Transverse colon (tissue), 4 donors: ENCODE data around the gene STX12. TPM values are rescaled to one million over a fixed set of nuclear protein-coding genes. Genes with fewer than 3 reads are reported as not detected.
A peak's percentile ranks its signal among the peaks of the same experiment; 100 is the strongest.

Experiments used
- DNase-seq: peaks from one replicate; pipeline ENCODE4 v3.0.0-alpha.2; 2019
- H3K27ac ChIP-seq, 4 donors: fragments of 200-600 bp; sonication (generic); 2 replicates each; pipeline ENCODE4 v1.5.1; 2016 to 2018; ENCODE audit warnings: inconsistent platforms in 4 of 4
- H3K27me3 ChIP-seq: fragments of 200-600 bp; sonication (generic); 2 replicates; pipeline ENCODE4 v1.5.1; 2017; ENCODE audit warnings: inconsistent platforms
- H3K36me3 ChIP-seq, 4 donors: fragments of 200-600 bp; sonication (generic); 2 replicates each; pipeline ENCODE4 v1.5.1; 2017 to 2019; ENCODE audit warnings: inconsistent platforms in 4 of 4
- H3K4me1 ChIP-seq, 4 donors: fragments of 200-600 bp; sonication (generic); 2 replicates each; pipeline ENCODE4 v1.5.1; 2017 to 2020; ENCODE audit warnings: inconsistent platforms in 4 of 4
- H3K4me3 ChIP-seq, 4 donors: fragments of 200-600 bp; sonication (generic); 1 replicate in 1 of 4; 2 replicates in 3 of 4; pipeline versions ENCODE4 v1.5.1 to v1.6.1; 2017 to 2019; ENCODE audit warnings: inconsistent platforms in 4 of 4
- H3K9me3 ChIP-seq, 2 donors: fragments of 200-600 bp; sonication (generic); 2 replicates each; pipeline ENCODE4 v1.5.1; 2017 to 2019; ENCODE audit warnings: inconsistent platforms in 2 of 2
- EP300 ChIP-seq: sonication (generic); formaldehyde crosslinking; IDR thresholded peaks from one replicate; pipeline ENCODE4 v1.6.1; 2017; ENCODE audit warnings: antibody characterized with exemption, low read depth
- POLR2A ChIP-seq: fragments of 450-650 bp; IDR thresholded peaks from one replicate; pipeline ENCODE4 v1.6.1; 2016; ENCODE audit warnings: antibody characterized with exemption, mild to moderate bottlenecking, moderate library complexity
- POLR2AphosphoS5 ChIP-seq, 3 donors: sonication (generic); formaldehyde crosslinking; IDR thresholded peaks; one replicate each; pipeline ENCODE4 v1.6.1; 2016; ENCODE audit warnings: antibody characterized with exemption in 3 of 3
- WGBS, 2 donors: methylation state at CpG; one replicate each; pipeline ENCODE4 v1.1.5; 2018; ENCODE audit warnings: low coverage in 1 of 2; 5-methylcytosine and 5-hydroxymethylcytosine counted together
- in situ Hi-C, 4 donors: fragments of 200-750 bp; cut with MboI; loops; one replicate each; pipeline versions ENCODE4 v1.15.0 to v1.15.1; 2017; ENCODE audit warnings: low sequenced_read_pairs in 3 of 4, low pct_ligation_motif_present in 1 of 4, low pct_unique_long_range_greater_than_20kb in 1 of 4
- intact Hi-C: fragments of 100-400 bp; cut with DNase I; formaldehyde crosslinking; loops from one replicate; pipeline ENCODE4 v1.15.1; 2023; ENCODE audit warnings: low total_unique reads
- total RNA-seq, 4 donors: library from RNA; depleted of rRNA; stranded (reverse); fragments of >200 nt; gene quantifications; one replicate each; pipeline ENCODE4 v1.1.0, GENCODE V29; 2016
- TF ChIP-seq, protein P1 (sequence below), 5 experiments: fragments of 200-600 bp in 3 of 5; fragments of 450-650 bp in 2 of 5; sonication (generic) in 3 of 5; IDR thresholded peaks; 1 replicate in 2 of 5; 2 replicates in 3 of 5; pipeline ENCODE4 v1.5.1; 2016 to 2017; ENCODE audit warnings: antibody characterized with exemption in 5 of 5, inconsistent platforms in 3 of 5, mild to moderate bottlenecking in 2 of 5, moderate library complexity in 1 of 5

STX12 gene
- total RNA-seq: 10 to 100 TPM; 11.3 to 65.3 (median 47.6) TPM

DNA sequence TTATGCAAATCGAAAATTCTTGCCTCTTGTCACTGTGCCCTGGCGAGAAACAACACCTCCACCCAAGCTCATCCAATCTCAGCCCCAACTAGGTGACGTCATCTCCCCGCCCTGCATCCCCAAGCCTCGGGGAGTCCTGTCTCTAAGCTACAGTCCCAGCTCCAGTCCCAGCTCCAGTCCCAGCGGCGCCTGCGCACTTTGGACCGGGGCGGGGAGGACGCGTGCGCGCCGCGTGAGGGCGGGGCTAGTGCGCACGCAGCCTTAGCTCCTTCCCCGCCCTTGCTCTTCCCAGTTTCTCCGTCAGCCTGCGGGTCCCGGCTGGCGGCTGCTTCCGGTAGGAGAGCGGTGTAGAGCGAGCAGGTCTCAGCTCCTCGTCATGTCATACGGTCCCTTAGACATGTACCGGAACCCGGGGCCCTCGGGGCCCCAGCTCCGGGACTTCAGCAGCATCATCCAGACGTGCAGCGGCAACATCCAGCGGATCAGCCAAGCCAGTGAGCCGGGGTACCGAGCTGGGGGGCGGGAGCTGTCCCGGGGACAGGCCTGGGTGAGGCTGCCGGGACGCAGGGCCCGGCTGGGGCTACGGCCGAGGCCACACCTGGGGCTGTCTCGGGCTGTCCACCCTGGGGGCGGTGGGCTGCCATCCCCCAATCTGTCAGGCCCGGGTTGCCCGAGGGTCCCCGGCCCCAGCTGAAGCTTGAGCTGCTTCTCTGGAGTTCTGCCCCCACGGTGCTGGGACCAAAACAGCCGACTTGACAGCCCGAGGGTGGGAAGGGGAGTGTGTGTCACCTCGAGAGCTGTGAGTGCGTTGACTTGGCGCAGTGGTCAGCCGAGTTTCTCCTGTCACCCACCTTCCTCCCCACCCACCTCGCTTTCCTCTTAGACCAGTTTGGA, at the start of gene STX12:
Gene STX12 (plus strand): TSS at position 288 of the 894 bp plus-strand sequence. CDS start 89 bp downstream, at position 377.
- TF ChIP-seq POLR2AphosphoS5 (IDR thresholded peaks at IDR 0.05) (peak; percentile 98 to 99 (median 98)), EP300 (no peak), POLR2A (peak; percentile 95)
- H3K27me3 ChIP-seq: no peaks in the 10 kb centered on the region
- no peaks in the 10 kb centered on the region for H3K36me3 ChIP-seq
- in situ Hi-C loops: no loop called here
- DNase-seq: peak; percentile 99
- peaks cover 7 to 33% (median 10%) of the 10 kb centered on the region in 4 donors for H3K4me1 ChIP-seq
- intact Hi-C loops: no loop called here
- peak within 1 kb of the TSS; percentile 84 to 98 (median 84) for H3K4me3 ChIP-seq
- H3K9me3 ChIP-seq: no peaks in the 10 kb centered on the region
- WGBS, 2 donors: 0% methylated on average over 36 of the region's 58 CpGs; no CpG with 5 or more reads in 1 of the 2 donors
- peak within 1 kb of the TSS; percentile 93 to 98 (median 96) for H3K27ac ChIP-seq

GRCh38 chr1:27724961-27725373, 48.1 kb upstream of the STX12 start:
- Histone ChIP-seq H3K36me3 (peaks cover 0 to 8% (median 0%) of the 10 kb centered on the region in 4 donors), H3K27me3 (no peaks in the 10 kb centered on the region), H3K4me3 (peak overlapping the region; percentile 15 to 90 (median 41)), H3K4me1 (peaks cover 4 to 24% (median 15%) of the 10 kb centered on the region in 4 donors), H3K27ac (peak overlapping the region; percentile 87 to 98 (median 92)), H3K9me3 (no peaks in the 10 kb centered on the region)
- WGBS, 2 donors: 84 to 100% methylated on average over 2 to 9 of the region's 9 CpGs
- DNase-seq: peak; percentile 9
- TF ChIP-seq EP300 (no peak), POLR2AphosphoS5 (IDR thresholded peaks at IDR 0.05) (no peak), POLR2A (no peak)
- TF ChIP-seq, protein P1, sequence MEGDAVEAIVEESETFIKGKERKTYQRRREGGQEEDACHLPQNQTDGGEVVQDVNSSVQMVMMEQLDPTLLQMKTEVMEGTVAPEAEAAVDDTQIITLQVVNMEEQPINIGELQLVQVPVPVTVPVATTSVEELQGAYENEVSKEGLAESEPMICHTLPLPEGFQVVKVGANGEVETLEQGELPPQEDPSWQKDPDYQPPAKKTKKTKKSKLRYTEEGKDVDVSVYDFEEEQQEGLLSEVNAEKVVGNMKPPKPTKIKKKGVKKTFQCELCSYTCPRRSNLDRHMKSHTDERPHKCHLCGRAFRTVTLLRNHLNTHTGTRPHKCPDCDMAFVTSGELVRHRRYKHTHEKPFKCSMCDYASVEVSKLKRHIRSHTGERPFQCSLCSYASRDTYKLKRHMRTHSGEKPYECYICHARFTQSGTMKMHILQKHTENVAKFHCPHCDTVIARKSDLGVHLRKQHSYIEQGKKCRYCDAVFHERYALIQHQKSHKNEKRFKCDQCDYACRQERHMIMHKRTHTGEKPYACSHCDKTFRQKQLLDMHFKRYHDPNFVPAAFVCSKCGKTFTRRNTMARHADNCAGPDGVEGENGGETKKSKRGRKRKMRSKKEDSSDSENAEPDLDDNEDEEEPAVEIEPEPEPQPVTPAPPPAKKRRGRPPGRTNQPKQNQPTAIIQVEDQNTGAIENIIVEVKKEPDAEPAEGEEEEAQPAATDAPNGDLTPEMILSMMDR (IDR thresholded peaks at IDR 0.05): no peak
- in situ Hi-C loops: loop anchor here in 1 of 4 donors (10.0 kb wide), 1 partner anchor 50 kb away; the partner anchor contains the start of gene IFI6
- intact Hi-C loops: loop anchor here (10.0 kb wide), 1 partner anchor 50 kb away; the partner anchor contains the start of gene IFI6

DNA sequence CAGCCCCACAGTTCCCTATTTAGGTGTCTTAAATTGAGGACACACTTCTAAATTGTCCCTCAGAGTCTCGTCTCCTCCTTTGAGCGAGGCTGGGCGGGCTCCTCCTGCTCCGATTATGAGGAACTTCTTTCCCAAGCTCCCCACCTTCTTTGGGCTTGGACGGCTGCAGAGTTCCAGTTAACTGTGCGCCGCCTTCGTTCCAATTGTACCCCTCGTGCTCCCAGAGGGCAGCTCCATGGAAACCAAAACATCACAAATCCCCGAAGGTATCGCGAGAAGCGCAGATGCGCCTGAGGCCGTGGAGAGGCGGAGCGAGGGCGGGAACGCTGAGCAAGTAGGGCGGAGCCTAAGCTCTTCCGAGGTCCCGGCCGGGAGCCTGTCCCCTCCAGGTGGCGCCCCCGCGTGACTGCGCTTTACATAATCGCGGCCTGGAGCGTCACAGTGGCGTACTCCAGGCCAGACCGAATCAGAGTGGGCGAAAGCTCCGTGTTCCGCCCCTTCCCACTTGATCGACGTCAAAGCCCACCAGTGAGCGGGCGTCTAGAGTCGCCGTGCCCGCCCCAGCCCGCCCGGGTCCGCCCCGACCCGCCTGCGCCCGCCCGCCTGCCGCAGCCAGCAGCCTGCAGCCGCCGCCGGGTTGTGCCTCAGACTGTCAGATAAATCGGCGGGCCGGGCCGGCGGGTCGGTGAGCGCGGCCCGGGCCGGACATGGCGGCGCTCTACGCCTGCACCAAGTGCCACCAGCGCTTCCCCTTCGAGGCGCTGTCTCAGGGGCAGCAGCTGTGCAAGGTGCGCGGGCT, 47.4 kb upstream of the STX12 start, which contains the start of gene FAM76A:
Gene FAM76A (plus strand): TSS at position 588 of the 799 bp plus-strand sequence. CDS start 120 bp downstream, at position 708.
- intact Hi-C loops: loop anchor here (10.0 kb wide), 1 partner anchor 51 kb away; the partner anchor contains the start of gene IFI6
- peak; percentile 100 for DNase-seq
- H3K4me1 ChIP-seq: peaks cover 4 to 24% (median 15%) of the 10 kb centered on the region in 4 donors
- 3 to 12% methylated on average over 3 to 62 of the region's 72 CpGs for WGBS, 2 donors
- peak; percentile 71 for TF ChIP-seq POLR2A
- TF ChIP-seq EP300: no peak
- TF ChIP-seq, protein P1 (IDR thresholded peaks at IDR 0.05): peak; percentile 26 to 41 (median 34)
- peak; percentile 77 to 85 (median 85) for TF ChIP-seq POLR2AphosphoS5 (IDR thresholded peaks at IDR 0.05)
- in situ Hi-C loops: loop anchor here in 1 of 4 donors (10.0 kb wide), 1 partner anchor 51 kb away; the partner anchor contains the start of gene IFI6
- no peaks in the 10 kb centered on the region for H3K9me3 ChIP-seq
- peak within 1 kb of the TSS; percentile 96 to 100 (median 98) for H3K27ac ChIP-seq
- H3K36me3 ChIP-seq: peaks cover 0 to 8% (median 0%) of the 10 kb centered on the region in 4 donors
- peak within 1 kb of the TSS; percentile 89 to 100 (median 94) for H3K4me3 ChIP-seq
- H3K27me3 ChIP-seq: no peaks in the 10 kb centered on the region
